Upper lobe of left lung (tissue), 6 donors: ENCODE results near the gene KCNJ6. TPM values are rescaled to one million over a fixed set of nuclear protein-coding genes. Genes with fewer than 3 reads are reported as not detected.

Experiments used
- ATAC-seq, 2 donors: fragments of 200-7000 bp; cut with Tn5 transposase; one replicate each; pipeline ENCODE4 v1.9.1; 2022; ENCODE audit warnings: mild to moderate bottlenecking in 2 of 2, moderate library complexity in 2 of 2; ENCODE audit not compliant: low FRiP score in 2 of 2
- DNase-seq, 2 donors: peaks; one replicate each; pipeline ENCODE4 v3.0.0-alpha.2; 2019 to 2020
- H3K27ac ChIP-seq, 4 donors: fragments of 200-600 bp; sonication (generic); one replicate each; pipeline ENCODE4 v1.5.1; 2016 to 2019
- H3K27me3 ChIP-seq, 4 donors: fragments of 200-600 bp; sonication (generic); one replicate each; pipeline ENCODE4 v1.5.1; 2017 to 2019
- H3K36me3 ChIP-seq, 4 donors: fragments of 200-600 bp; sonication (generic); one replicate each; pipeline ENCODE4 v1.5.1; 2016 to 2019
- H3K4me1 ChIP-seq, 4 donors: fragments of 200-600 bp; sonication (generic); one replicate each; pipeline ENCODE4 v1.5.1; 2018 to 2019
- H3K4me3 ChIP-seq, 4 donors: fragments of 200-600 bp; sonication (generic); one replicate each; pipeline ENCODE4 v1.5.1; 2017 to 2019; ENCODE audit warnings: mild to moderate bottlenecking in 2 of 4, moderate library complexity in 1 of 4
- H3K9me3 ChIP-seq, 4 donors: fragments of 200-600 bp; sonication (generic); one replicate each; pipeline ENCODE4 v1.5.1; 2018 to 2019
- CTCF ChIP-seq, 6 experiments: fragments of 450-650 bp in 4 of 6; fragments of 200-600 bp in 2 of 6; sonication (generic) in 2 of 6; IDR thresholded peaks; one replicate each; pipeline ENCODE4 v1.5.1; 2016 to 2019; ENCODE audit warnings: antibody characterized with exemption in 6 of 6
- EP300 ChIP-seq, 4 donors: sonication (generic); formaldehyde crosslinking; IDR thresholded peaks; one replicate each; pipeline ENCODE4 v1.5.1; 2017; ENCODE audit warnings: antibody characterized with exemption in 4 of 4, control low read depth in 2 of 4
- POLR2A ChIP-seq, 4 donors: fragments of 450-650 bp; IDR thresholded peaks; one replicate each; pipeline ENCODE4 v1.5.1; 2016 to 2017; ENCODE audit warnings: antibody characterized with exemption in 4 of 4, mild to moderate bottlenecking in 2 of 4
- POLR2AphosphoS5 ChIP-seq, 2 donors: sonication (generic); formaldehyde crosslinking; IDR thresholded peaks; one replicate each; pipeline ENCODE4 v1.5.1; 2017; ENCODE audit warnings: antibody characterized with exemption in 2 of 2
- WGBS, 2 donors: methylation state at CpG; one replicate each; pipeline ENCODE4 v1.1.5; 2017 to 2018; 5-methylcytosine and 5-hydroxymethylcytosine counted together
- total RNA-seq, 6 donors: library from RNA; depleted of rRNA in 4 of 6; stranded (reverse); fragments of >200 nt in 4 of 6; gene quantifications; one replicate each; pipeline versions ENCODE4 v1.1.0 to v1.2.1, GENCODE V29; 2016 to 2021
- donor health status: DM: no; HTN: no; CAD: no; lungs with moderate emphysema.
- donor health status: DM: no; HTN: yes; CAD: no; lungs with severe emphysema.

KCNJ6 gene
- total RNA-seq, 6 donors from 2014 or later = 0.06 to 0.15 TPM; not detected in 4

DNA sequence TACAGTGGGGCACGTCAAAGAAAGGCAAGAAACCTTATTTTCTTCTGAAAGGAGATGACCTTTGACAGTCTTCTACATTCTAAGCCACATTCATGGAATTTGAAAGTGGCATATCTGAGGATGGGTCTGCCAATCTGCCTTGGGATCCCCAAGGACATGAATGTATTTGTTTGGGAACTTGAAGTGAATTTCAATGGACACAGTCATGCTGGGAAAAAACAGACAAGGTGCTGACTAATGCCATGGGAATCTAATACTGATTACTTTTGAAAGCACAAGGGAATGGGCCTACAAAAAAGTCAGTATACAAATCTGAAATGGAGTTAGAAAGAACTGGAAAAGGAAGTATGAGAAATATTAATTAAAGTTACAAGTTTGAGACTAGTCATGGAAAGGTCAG is 128.8 kb downstream of the KCNJ6 start:
- no peak for TF ChIP-seq CTCF (IDR thresholded peaks at IDR 0.05)
- no peak for TF ChIP-seq EP300 (IDR thresholded peaks at IDR 0.05)
- no peak for TF ChIP-seq POLR2AphosphoS5 (IDR thresholded peaks at IDR 0.05)
- no peak for TF ChIP-seq POLR2A (IDR thresholded peaks at IDR 0.05)
- Histone ChIP-seq H3K9me3 (peaks cover 0 to under 1% (median under 1%) of the 10 kb centered on the region in 4 donors), H3K27ac (no peak overlapping the region), H3K36me3 (no peaks in the 10 kb centered on the region), H3K4me3 (no peak overlapping the region), H3K4me1 (no peaks in the 10 kb centered on the region), H3K27me3 (no peaks in the 10 kb centered on the region)
- ATAC-seq (no peak), DNase-seq (no peak)
- 75 to 85% methylated on average over 1 of the region's 1 CpG for WGBS, 2 donors

DNA sequence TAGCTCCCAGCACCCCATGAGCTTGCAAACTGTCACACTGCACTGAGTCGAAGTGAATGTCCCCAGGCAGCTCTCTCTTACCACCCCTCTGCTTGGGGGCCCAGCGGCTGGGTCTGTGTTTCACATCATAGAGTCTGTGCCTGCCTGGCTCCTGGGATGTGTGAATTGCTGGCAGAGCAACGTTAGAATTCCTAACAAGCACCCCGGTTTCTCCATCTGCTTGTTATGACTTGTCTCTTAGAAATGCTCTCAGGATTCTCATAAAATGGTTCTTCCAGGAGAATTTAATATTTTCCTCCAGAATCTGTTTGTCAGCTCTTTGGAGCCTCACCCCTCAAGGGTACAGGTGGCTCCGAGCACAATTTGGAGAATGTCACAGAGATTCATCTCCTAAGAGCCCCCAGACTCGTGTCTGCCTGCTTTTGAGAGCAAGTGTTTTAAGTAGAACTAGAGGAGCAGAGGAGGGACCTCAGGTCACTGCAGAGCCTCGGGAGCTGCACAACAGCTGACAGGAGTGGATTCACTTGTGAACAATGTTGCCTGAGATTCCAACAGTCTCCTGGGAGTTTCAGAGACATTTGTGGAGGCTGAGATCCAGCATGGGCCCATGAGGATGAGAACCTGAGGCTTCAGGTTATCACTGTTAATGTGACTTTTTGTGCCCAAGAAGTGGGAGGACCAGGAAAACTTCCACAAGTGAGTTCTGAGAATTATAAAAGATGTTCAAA is 131.5 kb downstream of the KCNJ6 start:
- ATAC-seq (no peak), DNase-seq (no peak)
- no peaks in the 10 kb centered on the region for H3K4me1 ChIP-seq
- H3K36me3 ChIP-seq = no peaks in the 10 kb centered on the region
- peaks cover 0 to 7% (median 3%) of the 10 kb centered on the region in 4 donors for H3K9me3 ChIP-seq
- 75 to 76% methylated on average over 7 of the region's 7 CpGs for WGBS, 2 donors
- TF ChIP-seq POLR2A (IDR thresholded peaks at IDR 0.05) = no peak
- no peak for TF ChIP-seq CTCF (IDR thresholded peaks at IDR 0.05)
- no peak for TF ChIP-seq POLR2AphosphoS5 (IDR thresholded peaks at IDR 0.05)
- TF ChIP-seq EP300 (IDR thresholded peaks at IDR 0.05) = no peak
- H3K27ac ChIP-seq = no peak overlapping the region
- H3K27me3 ChIP-seq = no peaks in the 10 kb centered on the region
- no peak overlapping the region for H3K4me3 ChIP-seq

GRCh38 chr21:37783016-37783415 is 133.2 kb downstream of the KCNJ6 start:
- H3K4me1 ChIP-seq = no peaks in the 10 kb centered on the region
- H3K36me3 ChIP-seq = no peaks in the 10 kb centered on the region
- H3K9me3 ChIP-seq = peaks cover 0 to 7% (median 3%) of the 10 kb centered on the region in 4 donors
- DNase-seq (no peak), ATAC-seq (no peak)
- no peak overlapping the region for H3K27ac ChIP-seq
- H3K27me3 ChIP-seq = no peaks in the 10 kb centered on the region
- H3K4me3 ChIP-seq = no peak overlapping the region
- TF ChIP-seq EP300 (IDR thresholded peaks at IDR 0.05) (no peak), CTCF (IDR thresholded peaks at IDR 0.05) (no peak), POLR2A (IDR thresholded peaks at IDR 0.05) (no peak), POLR2AphosphoS5 (IDR thresholded peaks at IDR 0.05) (no peak)
- WGBS, 2 donors = 87 to 92% methylated on average over 6 of the region's 6 CpGs

DNA sequence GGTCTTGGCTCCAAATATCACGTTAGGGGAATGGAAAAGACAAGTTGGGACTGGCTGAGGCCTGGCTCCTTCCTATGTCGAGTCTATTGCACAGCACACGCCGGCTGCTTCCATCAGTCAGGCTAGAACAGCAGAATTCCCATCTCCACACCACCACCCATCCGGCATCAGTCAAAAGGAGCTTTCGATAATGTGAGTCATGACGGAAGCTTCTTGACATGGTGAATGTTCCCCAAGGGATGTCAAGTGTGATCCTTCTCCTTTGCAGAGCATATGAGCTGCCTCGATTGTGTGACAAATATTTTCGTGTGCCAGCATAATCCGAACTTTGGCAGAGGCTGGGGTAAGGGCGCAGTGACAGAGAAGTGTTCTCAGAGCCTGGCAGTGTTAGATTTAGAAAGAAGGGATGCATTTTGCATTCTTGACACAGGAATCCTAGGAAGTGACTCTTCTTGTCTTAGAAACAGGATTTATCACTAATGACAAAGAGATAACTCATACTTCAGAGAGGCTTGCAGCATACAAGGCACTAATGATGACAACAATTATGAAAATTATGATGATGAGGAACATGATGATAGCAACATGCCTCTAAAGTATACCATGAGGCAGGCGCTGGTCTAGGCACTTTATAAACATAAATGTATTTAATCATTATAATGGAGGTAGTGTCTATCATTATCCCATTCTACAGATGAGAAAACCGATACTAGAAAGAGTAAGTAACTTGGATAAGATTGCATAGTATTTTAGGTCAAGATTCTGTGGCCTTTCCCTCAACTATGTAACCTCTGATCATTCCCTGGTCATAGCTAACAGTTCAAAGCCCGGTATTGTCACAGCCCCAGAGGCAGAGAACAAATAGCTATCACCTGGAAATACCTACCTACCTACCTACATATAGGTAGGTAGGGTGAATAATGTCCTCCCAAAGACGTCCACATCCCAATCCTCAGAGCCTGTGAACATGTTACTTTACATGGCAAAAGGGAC is 135.0 kb downstream of the KCNJ6 start:
- H3K4me3 ChIP-seq = no peak overlapping the region
- ATAC-seq (no peak), DNase-seq (no peak)
- WGBS, 2 donors = 81 to 93% methylated on average over 14 to 15 of the region's 15 CpGs
- TF ChIP-seq POLR2A (IDR thresholded peaks at IDR 0.05) = no peak
- no peak for TF ChIP-seq CTCF (IDR thresholded peaks at IDR 0.05)
- TF ChIP-seq EP300 (IDR thresholded peaks at IDR 0.05) = no peak
- TF ChIP-seq POLR2AphosphoS5 (IDR thresholded peaks at IDR 0.05) = no peak
- H3K36me3 ChIP-seq = no peaks in the 10 kb centered on the region
- H3K9me3 ChIP-seq = peaks cover 0 to 7% (median 3%) of the 10 kb centered on the region in 4 donors
- H3K27ac ChIP-seq = no peak overlapping the region
- H3K4me1 ChIP-seq = no peaks in the 10 kb centered on the region
- no peaks in the 10 kb centered on the region for H3K27me3 ChIP-seq
